HCT116 (cell line): ENCODE measurements around the gene PACRG. TPM values are rescaled to one million over a fixed set of nuclear protein-coding genes. Genes with fewer than 3 reads are reported as not detected.

Experiments used
- ATAC-seq: fragments of 200-7000 bp; cut with Tn5 transposase; 2 replicates; pipeline ENCODE4 v1.9.1; 2020; ENCODE audit warnings: mild to moderate bottlenecking, moderate library complexity
- BruUV-seq: library from RNA; stranded (reverse); fragments of 400-500 nt; replicated peaks from 2 replicates; lab custom pipeline; 2021; lab: Mats Ljungman, UMichigan
- CTCF ChIA-PET: fragments of 300-600 bp; sonication (Branson Sonifier 250); formaldehyde crosslinking; loops from one replicate; lab custom pipeline; 2021; ENCODE audit warnings: antibody characterized with exemption; lab: Charles Lee
- POLR2A ChIA-PET: fragments of 300-600, 350-600 bp; sonication (Branson Sonifier 250); formaldehyde crosslinking; loops from one replicate; lab custom pipeline; 2021; ENCODE audit warnings: antibody characterized with exemption; lab: Charles Lee
- RAD21 ChIA-PET, 2 experiments: fragments of 300-600 bp; sonication (Branson Sonifier 250); formaldehyde crosslinking; loops; one replicate each; lab custom pipeline; 2023; ENCODE audit warnings: low total read pairs in 2 of 2; ENCODE audit not compliant: uncharacterized antibody in 2 of 2, unreplicated experiment in 2 of 2, low non-redundant PET in 1 of 2; lab: Charles Lee
- DNase-seq: peaks from one replicate; pipeline ENCODE4 v3.0.0-alpha.2; 2010; ENCODE audit warnings: low read depth, low spot score
- H2AFZ ChIP-seq: fragments of 200-600 bp; shearing (Covaris generic), sonication (generic); 2 replicates; pipeline ENCODE4 v1.6.1; 2017; ENCODE audit warnings: low read depth, mixed run types, mixed read lengths, antibody characterized with exemption, low read length; ENCODE audit not compliant: poor library complexity, severe bottlenecking
- H3K27ac ChIP-seq: 2 replicates; pipeline ENCODE4 v1.5.1; 2012; ENCODE audit warnings: low read depth, low read length
- H3K27me3 ChIP-seq: fragments of 200-600 bp; sonication (generic); 2 replicates; pipeline ENCODE4 v1.6.1; 2016; ENCODE audit warnings: mixed run types, low read length, mixed read lengths; ENCODE audit not compliant: insufficient read depth
- H3K36me3 ChIP-seq, 2 experiments: fragments of 200-500 bp in 1 of 2; fragments of 200-600 bp in 1 of 2; sonication (Bioruptor generic) in 1 of 2; sonication (generic) in 1 of 2; 2 replicates each; pipeline versions ENCODE4 v1.5.1 to v1.6.1; 2014 to 2016; ENCODE audit warnings: low read length in 2 of 2, inconsistent platforms in 1 of 2, mixed read lengths in 1 of 2, mixed run types in 1 of 2; ENCODE audit not compliant: insufficient read depth in 2 of 2, control insufficient read depth in 1 of 2
- H3K4me1 ChIP-seq, 2 experiments: fragments of 200-600 bp in 1 of 2; sonication (generic) in 1 of 2; 2 replicates each; pipeline versions ENCODE4 v1.5.1 to v1.6.1; 2012 to 2017; ENCODE audit warnings: low read length in 2 of 2, inconsistent platforms in 1 of 2, mild to moderate bottlenecking in 1 of 2, mixed read lengths in 1 of 2, mixed run types in 1 of 2, moderate library complexity in 1 of 2; ENCODE audit not compliant: insufficient read depth in 2 of 2, control insufficient read depth in 1 of 2
- H3K4me2 ChIP-seq: fragments of 200-600 bp; sonication (generic); 2 replicates; pipeline ENCODE4 v1.6.1; 2017; ENCODE audit warnings: mixed run types, low read length, mixed read lengths
- H3K4me3 ChIP-seq, 2 experiments: fragments of 200-600 bp in 1 of 2; sonication (generic) in 1 of 2; replicated peaks in 1 of 2; 2 replicates each; pipeline ENCODE4 v1.5.1; 2011 to 2016; ENCODE audit warnings: low read length in 2 of 2, control low read depth in 1 of 2, low read depth in 1 of 2, mild to moderate bottlenecking in 1 of 2, mixed read lengths in 1 of 2, mixed run types in 1 of 2
- H3K79me2 ChIP-seq: fragments of 200-600 bp; sonication (generic); 2 replicates; pipeline ENCODE4 v1.6.1; 2017; ENCODE audit warnings: mild to moderate bottlenecking, mixed run types, low read length, moderate library complexity, mixed read lengths; ENCODE audit not compliant: insufficient read depth
- H3K9ac ChIP-seq: fragments of 200-600 bp; sonication (generic); 2 replicates; pipeline ENCODE4 v1.6.1; 2016; ENCODE audit warnings: low read length, mixed read lengths
- H3K9me2 ChIP-seq: fragments of 200-600 bp; sonication (generic), shearing (Covaris generic); 2 replicates; pipeline ENCODE4 v1.6.1; 2017; ENCODE audit warnings: mixed run types, mild to moderate bottlenecking, moderate library complexity; ENCODE audit not compliant: insufficient read depth
- H3K9me3 ChIP-seq, 2 experiments: fragments of 200-500 bp in 1 of 2; fragments of 200-600 bp in 1 of 2; sonication (Bioruptor generic) in 1 of 2; sonication (generic) in 1 of 2; 2 replicates each; pipeline ENCODE4 v1.6.1; 2014 to 2017; ENCODE audit warnings: low read length in 2 of 2, mixed read lengths in 2 of 2, inconsistent platforms in 1 of 2, low read depth in 1 of 2, mild to moderate bottlenecking in 1 of 2, mixed run types in 1 of 2, moderate library complexity in 1 of 2; ENCODE audit not compliant: control insufficient read depth in 1 of 2, insufficient read depth in 1 of 2
- H4K20me1 ChIP-seq: fragments of 200-600 bp; sonication (generic), shearing (Covaris generic); 2 replicates; pipeline ENCODE4 v1.6.1; 2017; ENCODE audit warnings: mixed run types, mild to moderate bottlenecking, moderate library complexity; ENCODE audit not compliant: insufficient read depth
- CBX3 ChIP-seq: IDR thresholded peaks from 2 replicates; pipeline ENCODE4 v1.6.1; 2012; ENCODE audit warnings: low read depth
- CEBPB ChIP-seq: IDR thresholded peaks from 2 replicates; pipeline ENCODE4 v1.6.1; 2012; ENCODE audit warnings: low read depth
- ELF1 ChIP-seq: IDR thresholded peaks from 2 replicates; pipeline ENCODE4 v1.6.1; 2012; ENCODE audit warnings: low read depth, borderline replicate concordance
- EZH2 ChIP-seq: fragments of 200-600 bp; sonication (generic); IDR thresholded peaks from 2 replicates; pipeline ENCODE4 v1.6.1; 2017; ENCODE audit warnings: antibody characterized with exemption, mixed run types
- EZH2phosphoT487 ChIP-seq: fragments of 200-600 bp; IDR thresholded peaks from 2 replicates; pipeline ENCODE4 v1.6.1; 2018; ENCODE audit warnings: antibody characterized with exemption, borderline replicate concordance
- FOSL1 ChIP-seq: IDR thresholded peaks from 2 replicates; pipeline ENCODE4 v1.6.1; 2012; ENCODE audit warnings: low read depth
- JUND ChIP-seq: IDR thresholded peaks from 2 replicates; pipeline ENCODE4 v1.6.1; 2012
- MAX ChIP-seq: IDR thresholded peaks from 2 replicates; pipeline ENCODE4 v1.6.1; 2012
- POLR2A ChIP-seq: IDR thresholded peaks from 2 replicates; pipeline ENCODE4 v1.7.0; 2011; ENCODE audit warnings: borderline replicate concordance; ENCODE audit not compliant: insufficient read depth, insufficient read length; ENCODE audit errors: extremely low read depth
- POLR2AphosphoS5 ChIP-seq: IDR thresholded peaks from 2 replicates; pipeline ENCODE4 v1.6.1; 2011; ENCODE audit warnings: mild to moderate bottlenecking, low read depth, low read length, moderate library complexity
- REST ChIP-seq: IDR thresholded peaks from 2 replicates; pipeline ENCODE4 v1.6.1; 2012; ENCODE audit warnings: low read depth
- SIN3A ChIP-seq: IDR thresholded peaks from 2 replicates; pipeline ENCODE4 v1.6.1; 2012; ENCODE audit warnings: low read depth
- TCF7L2 ChIP-seq: IDR thresholded peaks from 2 replicates; pipeline ENCODE4 v1.7.0; 2011; ENCODE audit warnings: borderline replicate concordance, inconsistent platforms; ENCODE audit not compliant: insufficient read depth, insufficient read length; ENCODE audit errors: extremely low read depth
- ZFX ChIP-seq: fragments of 450-650 bp; IDR thresholded peaks from 2 replicates; pipeline ENCODE4 v1.6.1; 2017
- ZNF274 ChIP-seq: fragments of 200-500 bp; sonication (Bioruptor generic); IDR thresholded peaks from 2 replicates; pipeline ENCODE4 v1.6.1; 2014; ENCODE audit warnings: mild to moderate bottlenecking, low read depth, low read length, inconsistent platforms
- intact Hi-C: fragments of 100-400 bp; cut with micrococcal nuclease; formaldehyde crosslinking; loops from 2 replicates; pipeline ENCODE4 v1.10.0; 2022
- total RNA-seq: library from RNA; stranded (reverse); gene quantifications from one replicate; pipeline ENCODE4 v1.2.1, GENCODE V29; 2021; ENCODE audit not compliant: unreplicated experiment
- TF ChIP-seq, protein P1 (sequence below), 3 experiments: fragments of 200-600 bp in 1 of 3; sonication (generic) in 1 of 3; IDR thresholded peaks in 2 of 3; conservative IDR thresholded peaks in 1 of 3; 2 replicates each; pipeline ENCODE4 v1.5.1; 2012 to 2017; ENCODE audit warnings: low read depth in 2 of 3, low read length in 2 of 3, antibody characterized with exemption in 1 of 3, borderline replicate concordance in 1 of 3, control low read depth in 1 of 3, mild to moderate bottlenecking in 1 of 3, mixed read lengths in 1 of 3, mixed run types in 1 of 3, moderate library complexity in 1 of 3; ENCODE audit not compliant: insufficient read depth in 1 of 3
- TF ChIP-seq, protein P2 (sequence below): IDR thresholded peaks from 2 replicates; pipeline ENCODE4 v1.6.1; 2012

PACRG gene
- total RNA-seq, 1 experiment from 2014 or later: 0.71 TPM

DNA sequence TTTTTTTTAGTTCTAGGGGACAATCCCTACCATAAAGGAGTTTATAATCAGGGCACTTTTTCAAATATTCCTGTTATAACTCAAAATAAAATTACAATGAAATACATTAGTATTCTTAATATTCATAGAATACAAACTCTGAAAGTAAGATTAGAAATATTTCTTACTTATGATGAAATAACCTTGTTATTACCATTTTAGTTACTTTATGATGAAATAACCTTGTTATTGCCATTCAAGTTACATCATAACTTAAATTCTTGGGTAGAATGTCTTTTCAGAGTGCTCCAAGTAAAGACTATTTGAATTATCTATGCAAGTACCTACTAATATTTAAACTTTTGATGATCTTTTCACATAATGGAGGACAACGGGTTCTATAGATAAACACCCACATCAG is 43.2 kb downstream of the PACRG start:
- no peak for DNase-seq
- CTCF ChIA-PET: no interaction called here
- H2AFZ ChIP-seq: no peak overlapping the region
- H3K79me2 ChIP-seq: no peaks in the 10 kb centered on the region
- POLR2A ChIA-PET: no interaction called here
- H3K9me2 ChIP-seq: 0 out of 2 replicates have a peak, but pooled peaks cover 4% of the 10 kb centered on the region
- BruUV-seq: no TSS peak
- ATAC-seq: no peak
- no peaks in the 10 kb centered on the region for H3K36me3 ChIP-seq
- no peaks in the 10 kb centered on the region for H3K9me3 ChIP-seq
- no peaks in the 10 kb centered on the region for H4K20me1 ChIP-seq
- H3K4me2 ChIP-seq: no peak overlapping the region
- RAD21 ChIA-PET: no interaction called here
- no peak overlapping the region for H3K27ac ChIP-seq
- no peaks in the 10 kb centered on the region for H3K27me3 ChIP-seq
- no peaks in the 10 kb centered on the region for H3K4me1 ChIP-seq
- H3K4me3 ChIP-seq: no peak overlapping the region
- H3K9ac ChIP-seq: no peak overlapping the region
- intact Hi-C loops: no loop called here
- TF ChIP-seq POLR2A: no peak
- TF ChIP-seq, all 23 proteins: peak for 0

GRCh38 chr6:162772466-162772865 is 44.7 kb downstream of the PACRG start:
- Histone ChIP-seq H3K79me2 (no peaks in the 10 kb centered on the region), H3K9me2 (0 out of 2 replicates have a peak, but pooled peaks cover 4% of the 10 kb centered on the region), H3K9me3 (no peaks in the 10 kb centered on the region), H3K36me3 (no peaks in the 10 kb centered on the region), H3K9ac (no peak overlapping the region), H3K27ac (no peak overlapping the region), H2AFZ (no peak overlapping the region), H3K4me3 (no peak overlapping the region), H3K4me2 (no peak overlapping the region), H4K20me1 (no peaks in the 10 kb centered on the region), H3K4me1 (no peaks in the 10 kb centered on the region), H3K27me3 (no peaks in the 10 kb centered on the region)
- RAD21 ChIA-PET: no interaction called here
- BruUV-seq: no TSS peak
- CTCF ChIA-PET: no interaction called here
- ATAC-seq (no peak), DNase-seq (no peak)
- intact Hi-C loops: no loop called here
- POLR2A ChIA-PET: no interaction called here
- TF ChIP-seq SIN3A: no peak
- no peak for TF ChIP-seq POLR2A
- no peak for TF ChIP-seq EZH2phosphoT487
- TF ChIP-seq POLR2AphosphoS5: no peak
- TF ChIP-seq, protein P1, sequence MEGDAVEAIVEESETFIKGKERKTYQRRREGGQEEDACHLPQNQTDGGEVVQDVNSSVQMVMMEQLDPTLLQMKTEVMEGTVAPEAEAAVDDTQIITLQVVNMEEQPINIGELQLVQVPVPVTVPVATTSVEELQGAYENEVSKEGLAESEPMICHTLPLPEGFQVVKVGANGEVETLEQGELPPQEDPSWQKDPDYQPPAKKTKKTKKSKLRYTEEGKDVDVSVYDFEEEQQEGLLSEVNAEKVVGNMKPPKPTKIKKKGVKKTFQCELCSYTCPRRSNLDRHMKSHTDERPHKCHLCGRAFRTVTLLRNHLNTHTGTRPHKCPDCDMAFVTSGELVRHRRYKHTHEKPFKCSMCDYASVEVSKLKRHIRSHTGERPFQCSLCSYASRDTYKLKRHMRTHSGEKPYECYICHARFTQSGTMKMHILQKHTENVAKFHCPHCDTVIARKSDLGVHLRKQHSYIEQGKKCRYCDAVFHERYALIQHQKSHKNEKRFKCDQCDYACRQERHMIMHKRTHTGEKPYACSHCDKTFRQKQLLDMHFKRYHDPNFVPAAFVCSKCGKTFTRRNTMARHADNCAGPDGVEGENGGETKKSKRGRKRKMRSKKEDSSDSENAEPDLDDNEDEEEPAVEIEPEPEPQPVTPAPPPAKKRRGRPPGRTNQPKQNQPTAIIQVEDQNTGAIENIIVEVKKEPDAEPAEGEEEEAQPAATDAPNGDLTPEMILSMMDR (IDR thresholded peaks at IDR 0.05 in 2 of 3, conservative IDR thresholded peaks at IDR 0.05 in 1 of 3; ENCODE audit: borderline replicate concordance in 1 of 3, insufficient read depth in 1 of 3, low read depth in 2 of 3, low read length in 2 of 3): no peak
- TF ChIP-seq ELF1: no peak
- TF ChIP-seq TCF7L2: no peak
- TF ChIP-seq, protein P2, sequence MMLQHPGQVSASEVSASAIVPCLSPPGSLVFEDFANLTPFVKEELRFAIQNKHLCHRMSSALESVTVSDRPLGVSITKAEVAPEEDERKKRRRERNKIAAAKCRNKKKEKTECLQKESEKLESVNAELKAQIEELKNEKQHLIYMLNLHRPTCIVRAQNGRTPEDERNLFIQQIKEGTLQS: no peak
- no peak for TF ChIP-seq FOSL1
- no peak for TF ChIP-seq EZH2
- TF ChIP-seq CEBPB: no peak
- TF ChIP-seq ZNF274: no peak
- no peak for TF ChIP-seq JUND
- TF ChIP-seq MAX: no peak
- no peak for TF ChIP-seq REST
- TF ChIP-seq ZFX: no peak
- no peak for TF ChIP-seq CBX3
